Mesodermal cell (in vitro differentiated cells): Measurements from ENCODE around the gene DUSP3.

ENCODE experiments used
- H3K27ac ChIP-seq: 2 replicates; pipeline ENCODE4 v1.7.0; 2013; ENCODE audit warnings: mild to moderate bottlenecking, low read depth, low read length, moderate library complexity; ENCODE audit not compliant: severe bottlenecking
- H3K36me3 ChIP-seq: 2 replicates; pipeline ENCODE4 v1.7.1; 2013; ENCODE audit warnings: mild to moderate bottlenecking, low read length, moderate library complexity; ENCODE audit not compliant: control insufficient read depth, insufficient read depth
- H3K4me1 ChIP-seq: one replicate; pipeline ENCODE4 v1.7.1; 2013; ENCODE audit warnings: mild to moderate bottlenecking, low read length; ENCODE audit not compliant: insufficient read depth, control insufficient read depth, poor library complexity, severe bottlenecking
- H3K4me3 ChIP-seq: 2 replicates; pipeline ENCODE4 v1.7.0; 2013; ENCODE audit warnings: low read length, control low read depth, mild to moderate bottlenecking; ENCODE audit not compliant: insufficient read depth, poor library complexity, severe bottlenecking; ENCODE audit errors: extremely low read depth
- H3K9me3 ChIP-seq: 2 replicates; pipeline ENCODE4 v1.7.1; 2013; ENCODE audit warnings: mild to moderate bottlenecking, low read length, moderate library complexity; ENCODE audit not compliant: control insufficient read depth
- WGBS, 2 experiments: methylation state at CpG; one replicate each; pipeline ENCODE4 v1.1.5; 2013; ENCODE audit warnings: missing lambda C conversion rate in 2 of 2; ENCODE audit not compliant: insufficient coverage in 2 of 2; 5-methylcytosine and 5-hydroxymethylcytosine counted together

Gene DUSP3

GRCh38 chr17:43717913-43718312 lies 60.9 kb downstream of the DUSP3 start:
- H3K4me3 ChIP-seq: no peak overlapping the region
- H3K4me1 ChIP-seq: peaks cover 53% of the 10 kb centered on the region
- no peak overlapping the region for H3K27ac ChIP-seq
- H3K9me3 ChIP-seq: no peaks in the 10 kb centered on the region
- H3K36me3 ChIP-seq: no peaks in the 10 kb centered on the region
- 71 to 73% methylated on average over 3 to 5 of the region's 6 CpGs for WGBS, 2 experiments
